PC-9 (cell line): ENCODE measurements around the gene ANKRD17. TPM values are rescaled to one million over a fixed set of nuclear protein-coding genes. Genes with fewer than 3 reads are reported as not detected.

Source experiments
- BruUV-seq: library from RNA; stranded (reverse); fragments of 400-500 nt; replicated peaks from 2 replicates; lab custom pipeline; 2021; lab: Mats Ljungman, UMichigan
- CTCF ChIA-PET: fragments of 300-600 bp; sonication (Branson Sonifier 250); formaldehyde crosslinking; loops from one replicate; lab custom pipeline; 2022; ENCODE audit warnings: antibody characterized with exemption; lab: Charles Lee
- POLR2A ChIA-PET: fragments of 300-600 bp; sonication (Branson Sonifier 250); formaldehyde crosslinking; loops from one replicate; lab custom pipeline; 2022; ENCODE audit warnings: antibody characterized with exemption; ENCODE audit not compliant: unreplicated experiment; lab: Charles Lee
- DNase-seq, 2 experiments: peaks; one replicate each; pipeline versions ENCODE4 v3.0.0 to v3.0.0-alpha.2; 2015 to 2022; ENCODE audit warnings: mixed read lengths in 1 of 2
- H2AFZ ChIP-seq: fragments of 200-600 bp; sonication (generic); 2 replicates; pipeline ENCODE4 v1.8.1; 2017; ENCODE audit warnings: antibody characterized with exemption
- H3F3A ChIP-seq: fragments of 200-600 bp; sonication (generic); 2 replicates; pipeline ENCODE4 v1.8.1; 2017; ENCODE audit warnings: antibody characterized with exemption, mild to moderate bottlenecking, low read depth; ENCODE audit not compliant: insufficient read depth
- H3K27ac ChIP-seq: fragments of 200-600 bp; sonication (generic); 2 replicates; pipeline ENCODE4 v1.6.1; 2016; ENCODE audit warnings: mixed run types
- H3K27me3 ChIP-seq: fragments of 200-600 bp; sonication (generic); 2 replicates; pipeline ENCODE4 v1.6.1; 2016; ENCODE audit warnings: low read depth, mixed run types; ENCODE audit not compliant: insufficient read depth
- H3K36me3 ChIP-seq: fragments of 200-600 bp; sonication (generic); 2 replicates; pipeline ENCODE4 v1.6.1; 2016; ENCODE audit warnings: low read depth, mixed run types
- H3K4me1 ChIP-seq: fragments of 200-600 bp; sonication (generic); replicated peaks from 2 replicates; pipeline ENCODE4 v1.6.1; 2016; ENCODE audit warnings: mixed run types; ENCODE audit not compliant: insufficient read depth
- H3K4me2 ChIP-seq: fragments of 200-600 bp; sonication (generic); 2 replicates; pipeline ENCODE4 v1.6.1; 2017; ENCODE audit warnings: mixed run types
- H3K4me3 ChIP-seq: fragments of 200-600 bp; sonication (generic); 2 replicates; pipeline ENCODE4 v1.6.1; 2016; ENCODE audit warnings: mixed run types
- H3K79me2 ChIP-seq: fragments of 200-600 bp; sonication (generic); 2 replicates; pipeline ENCODE4 v1.6.1; 2017; ENCODE audit warnings: low read depth, mixed run types
- H3K9me2 ChIP-seq: fragments of 200-600 bp; sonication (generic); 2 replicates; pipeline ENCODE4 v1.8.1; 2017; ENCODE audit warnings: mild to moderate bottlenecking; ENCODE audit not compliant: insufficient read depth
- H3K9me3 ChIP-seq: fragments of 200-600 bp; sonication (generic); 2 replicates; pipeline ENCODE4 v1.8.1; 2016; ENCODE audit warnings: low read depth; ENCODE audit not compliant: insufficient read depth
- H4K20me1 ChIP-seq: fragments of 200-600 bp; sonication (generic); 2 replicates; pipeline ENCODE4 v1.8.1; 2017; ENCODE audit not compliant: insufficient read depth
- EZH2 ChIP-seq: fragments of 200-600 bp; sonication (generic); IDR thresholded peaks from 2 replicates; pipeline ENCODE4 v1.8.0; 2017; ENCODE audit warnings: antibody characterized with exemption, low read depth
- intact Hi-C: fragments of 100-400 bp; cut with micrococcal nuclease; formaldehyde crosslinking; loops from one replicate; pipeline ENCODE4 v1.10.0; 2022; ENCODE audit not compliant: unreplicated experiment
- total RNA-seq: library from RNA; stranded (reverse); gene quantifications from 2 replicates; pipeline ENCODE4 v1.2.3, GENCODE V29; 2021
- TF ChIP-seq, protein P1 (sequence below): fragments of 200-600 bp; sonication (generic); conservative IDR thresholded peaks from 2 replicates; pipeline ENCODE4 v1.6.1; 2017; ENCODE audit warnings: mixed run types, antibody characterized with exemption, mild to moderate bottlenecking, moderate library complexity

The ANKRD17 gene
- total RNA-seq, 1 experiment from 2014 or later = 37.9 TPM

DNA sequence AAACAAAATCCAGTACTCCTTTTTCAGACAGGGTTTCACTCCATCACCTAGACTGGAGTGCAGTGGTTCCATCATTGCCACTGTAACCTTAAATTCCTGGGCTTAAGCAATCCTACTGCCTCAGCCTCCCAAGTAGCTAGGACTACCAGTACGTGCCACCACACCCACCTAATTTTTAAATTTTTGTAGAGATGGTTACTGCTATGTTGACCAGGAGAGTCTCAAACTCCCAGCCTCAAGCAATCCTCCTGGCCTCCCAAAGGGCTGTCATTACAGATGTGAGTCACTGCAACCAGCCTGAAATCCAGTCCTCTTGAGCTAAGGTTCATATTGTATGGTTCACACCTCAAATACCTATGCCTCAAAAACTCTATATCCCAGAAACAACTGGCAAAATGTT lies 22.4 kb downstream of the ANKRD17 start:
- Histone ChIP-seq H3K27me3 (no peaks in the 10 kb centered on the region), H3K4me1 (no peaks in the 10 kb centered on the region), H3K4me3 (no peak overlapping the region), H2AFZ (no peak overlapping the region), H3K27ac (no peak overlapping the region), H3K79me2 (peaks cover 82% of the 10 kb centered on the region), H3K36me3 (no peaks in the 10 kb centered on the region), H3K9me3 (no peaks in the 10 kb centered on the region), H3K9me2 (no peaks in the 10 kb centered on the region), H4K20me1 (peaks cover 32% of the 10 kb centered on the region), H3F3A (no peaks in the 10 kb centered on the region), H3K4me2 (no peak overlapping the region)
- intact Hi-C loops = no loop called here
- ChIA-PET CTCF (no interaction called here), POLR2A (interaction anchor here (0.6 kb wide), 1 partner anchor 154 kb away, joined by 9 read pairs; no protein-coding TSS in a partner anchor)
- TF ChIP-seq EZH2 = no peak
- TF ChIP-seq, protein P1, sequence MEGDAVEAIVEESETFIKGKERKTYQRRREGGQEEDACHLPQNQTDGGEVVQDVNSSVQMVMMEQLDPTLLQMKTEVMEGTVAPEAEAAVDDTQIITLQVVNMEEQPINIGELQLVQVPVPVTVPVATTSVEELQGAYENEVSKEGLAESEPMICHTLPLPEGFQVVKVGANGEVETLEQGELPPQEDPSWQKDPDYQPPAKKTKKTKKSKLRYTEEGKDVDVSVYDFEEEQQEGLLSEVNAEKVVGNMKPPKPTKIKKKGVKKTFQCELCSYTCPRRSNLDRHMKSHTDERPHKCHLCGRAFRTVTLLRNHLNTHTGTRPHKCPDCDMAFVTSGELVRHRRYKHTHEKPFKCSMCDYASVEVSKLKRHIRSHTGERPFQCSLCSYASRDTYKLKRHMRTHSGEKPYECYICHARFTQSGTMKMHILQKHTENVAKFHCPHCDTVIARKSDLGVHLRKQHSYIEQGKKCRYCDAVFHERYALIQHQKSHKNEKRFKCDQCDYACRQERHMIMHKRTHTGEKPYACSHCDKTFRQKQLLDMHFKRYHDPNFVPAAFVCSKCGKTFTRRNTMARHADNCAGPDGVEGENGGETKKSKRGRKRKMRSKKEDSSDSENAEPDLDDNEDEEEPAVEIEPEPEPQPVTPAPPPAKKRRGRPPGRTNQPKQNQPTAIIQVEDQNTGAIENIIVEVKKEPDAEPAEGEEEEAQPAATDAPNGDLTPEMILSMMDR = no peak
- DNase-seq = no peak
- BruUV-seq = no TSS peak

- H3F3A ChIP-seq = 0 out of 2 replicates have a peak, but pooled peaks cover 3% of the 10 kb centered on the region
- no peak overlapping the region for H3K4me2 ChIP-seq
- no peak overlapping the region for H3K27ac ChIP-seq
- no peaks in the 10 kb centered on the region for H3K9me2 ChIP-seq
- intact Hi-C loops = no loop called here
- no peaks in the 10 kb centered on the region for H3K36me3 ChIP-seq
- ChIA-PET POLR2A (no interaction called here), CTCF (no interaction called here)
- H3K4me1 ChIP-seq = no peaks in the 10 kb centered on the region
- H3K27me3 ChIP-seq = no peaks in the 10 kb centered on the region
- H4K20me1 ChIP-seq = peaks cover 23% of the 10 kb centered on the region
- no peak for DNase-seq
- BruUV-seq = no TSS peak
- H3K9me3 ChIP-seq = no peaks in the 10 kb centered on the region
- TF ChIP-seq, protein P1 = no peak
- TF ChIP-seq EZH2 = no peak
- no peak overlapping the region for H2AFZ ChIP-seq
- H3K79me2 ChIP-seq = peaks cover 81% of the 10 kb centered on the region
- H3K4me3 ChIP-seq = no peak overlapping the region
These were observed 23.9 kb downstream of the ANKRD17 start for GRCh38 chr4:73234712-73235111.

GRCh38 chr4:73231518-73232487 lies 26.8 kb downstream of the ANKRD17 start:
- Histone ChIP-seq H3K9me3 (no peaks in the 10 kb centered on the region), H3K9me2 (no peaks in the 10 kb centered on the region), H3K4me1 (no peaks in the 10 kb centered on the region), H3K4me2 (no peak overlapping the region), H4K20me1 (peaks cover 19% of the 10 kb centered on the region), H3K36me3 (no peaks in the 10 kb centered on the region), H3K4me3 (no peak overlapping the region), H3F3A (0 out of 2 replicates have a peak, but pooled peaks cover 3% of the 10 kb centered on the region), H3K27ac (no peak overlapping the region), H2AFZ (no peak overlapping the region), H3K79me2 (peaks cover 69% of the 10 kb centered on the region), H3K27me3 (no peaks in the 10 kb centered on the region)
- no peak for DNase-seq
- ChIA-PET POLR2A (interaction anchor here (0.6 kb wide), 1 partner anchor 27 kb away, joined by 3 read pairs; the partner anchor contains the start of gene ANKRD17), CTCF (no interaction called here)
- no TSS peak for BruUV-seq
- intact Hi-C loops = no loop called here
- TF ChIP-seq EZH2 = no peak
- TF ChIP-seq, protein P1 = no peak
